ENCODE results near the gene PPM1M.

The PPM1M gene, protein sequence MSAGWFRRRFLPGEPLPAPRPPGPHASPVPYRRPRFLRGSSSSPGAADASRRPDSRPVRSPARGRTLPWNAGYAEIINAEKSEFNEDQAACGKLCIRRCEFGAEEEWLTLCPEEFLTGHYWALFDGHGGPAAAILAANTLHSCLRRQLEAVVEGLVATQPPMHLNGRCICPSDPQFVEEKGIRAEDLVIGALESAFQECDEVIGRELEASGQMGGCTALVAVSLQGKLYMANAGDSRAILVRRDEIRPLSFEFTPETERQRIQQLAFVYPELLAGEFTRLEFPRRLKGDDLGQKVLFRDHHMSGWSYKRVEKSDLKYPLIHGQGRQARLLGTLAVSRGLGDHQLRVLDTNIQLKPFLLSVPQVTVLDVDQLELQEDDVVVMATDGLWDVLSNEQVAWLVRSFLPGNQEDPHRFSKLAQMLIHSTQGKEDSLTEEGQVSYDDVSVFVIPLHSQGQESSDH

DNA sequence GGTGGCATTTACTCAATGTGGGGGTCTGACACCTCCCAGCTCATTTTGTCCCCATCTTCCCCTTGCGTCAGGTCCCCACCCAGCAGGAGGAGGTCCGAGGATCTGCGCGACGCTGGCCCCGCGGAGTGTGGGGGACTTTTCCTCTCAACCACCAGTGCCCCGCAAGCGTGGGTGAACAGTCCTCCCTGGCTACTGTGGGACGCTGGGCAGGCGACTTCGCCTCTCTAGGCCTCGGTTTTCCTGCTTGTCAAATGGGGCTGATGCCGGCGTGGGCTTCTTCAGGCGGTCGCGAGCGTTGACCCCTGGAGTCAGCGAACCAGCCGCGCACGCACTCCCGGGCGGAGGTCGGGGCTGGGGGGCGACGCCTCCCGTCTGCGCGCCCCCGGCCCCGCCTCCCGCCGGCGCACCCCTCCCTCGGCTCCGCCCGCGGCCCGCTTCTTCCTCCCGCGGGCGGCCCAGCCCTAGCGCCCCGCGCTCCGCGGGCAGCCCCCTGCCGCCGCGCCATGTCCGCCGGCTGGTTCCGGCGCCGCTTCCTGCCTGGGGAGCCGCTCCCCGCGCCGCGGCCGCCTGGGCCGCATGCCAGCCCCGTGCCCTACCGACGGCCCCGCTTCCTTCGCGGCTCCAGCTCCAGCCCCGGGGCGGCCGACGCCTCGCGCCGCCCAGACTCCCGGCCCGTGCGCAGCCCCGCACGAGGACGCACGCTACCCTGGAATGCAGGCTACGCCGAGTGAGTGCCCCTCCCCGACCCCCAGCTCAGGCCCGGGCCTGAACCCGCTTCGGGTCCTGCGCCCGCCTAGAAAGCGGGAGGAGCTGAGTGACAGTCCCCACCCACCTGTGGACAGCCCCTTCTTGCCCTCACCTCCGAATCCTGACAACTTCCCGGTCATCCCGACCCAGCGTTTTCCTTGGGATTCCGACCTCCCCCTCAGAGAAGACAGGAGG lies at the start of gene PPM1M:
Gene PPM1M (plus strand): TSS at position 438 of the 942 bp plus-strand sequence. CDS start 66 bp downstream, at position 504.
- peak; percentile 79 for DNase-seq

DNA sequence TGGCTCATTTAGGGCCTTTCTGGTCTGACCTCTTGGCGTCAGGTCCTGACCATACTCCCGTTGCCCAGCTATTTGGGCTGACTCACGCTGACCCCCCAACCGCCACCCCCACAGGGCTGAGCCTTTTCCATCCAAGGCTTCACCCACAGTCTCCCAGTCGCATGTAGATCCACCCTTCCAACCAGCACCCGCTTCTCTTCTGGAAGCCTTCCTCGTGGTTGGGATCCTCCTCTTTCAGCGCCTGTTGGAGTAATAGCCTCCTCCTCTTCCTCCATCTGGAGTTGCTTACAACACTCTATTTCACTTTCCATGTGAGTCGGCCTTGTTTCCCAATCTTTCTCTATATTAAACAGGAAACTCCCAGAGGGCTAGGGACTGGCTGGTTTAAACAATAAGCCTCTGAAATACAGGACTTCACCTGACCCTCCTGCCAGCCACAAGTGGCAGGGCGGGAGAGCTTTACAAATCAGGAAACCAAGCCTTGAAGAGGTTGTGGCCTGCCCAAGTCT lies 49.7 kb upstream of the PPM1M start:
- no peak for DNase-seq

DNA sequence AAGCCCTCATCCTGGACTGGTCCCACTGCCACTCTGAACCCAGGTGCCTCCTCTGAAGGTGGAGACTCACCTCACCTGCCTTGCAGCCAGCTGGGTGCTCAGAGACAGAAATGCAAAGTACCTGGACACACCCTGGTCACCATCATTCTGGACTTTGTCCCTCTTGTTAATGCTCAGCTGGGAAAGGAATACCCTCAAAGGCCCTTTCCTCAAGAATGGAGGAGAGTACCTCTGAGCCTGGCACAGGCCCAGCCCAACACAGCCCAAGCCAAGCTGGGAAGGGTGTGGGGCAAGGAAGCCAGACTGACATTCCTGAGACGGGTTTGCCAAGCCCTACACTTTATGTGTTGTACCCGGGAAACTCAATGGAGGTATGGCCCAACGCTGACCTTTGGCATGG lies 48.6 kb upstream of the PPM1M start:
- DNase-seq: no peak

DNA sequence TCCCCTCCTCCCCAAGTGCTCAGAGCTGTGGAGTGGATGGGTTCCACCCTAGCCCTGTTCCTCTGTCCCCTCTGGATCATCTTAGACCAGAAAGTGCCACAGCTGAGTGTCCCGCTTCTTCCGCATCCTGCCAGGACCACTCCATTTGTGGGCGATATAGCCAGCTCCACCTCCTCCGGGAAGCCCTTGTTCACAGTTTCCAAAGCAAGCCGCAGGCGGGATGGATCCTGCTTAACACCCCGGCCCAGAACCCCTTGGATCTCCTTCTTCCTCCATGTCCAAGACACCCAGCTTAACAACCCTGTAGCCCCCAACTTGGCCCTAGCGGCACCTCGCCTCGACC lies 48.1 kb upstream of the PPM1M start:
- DNase-seq: no peak

DNA sequence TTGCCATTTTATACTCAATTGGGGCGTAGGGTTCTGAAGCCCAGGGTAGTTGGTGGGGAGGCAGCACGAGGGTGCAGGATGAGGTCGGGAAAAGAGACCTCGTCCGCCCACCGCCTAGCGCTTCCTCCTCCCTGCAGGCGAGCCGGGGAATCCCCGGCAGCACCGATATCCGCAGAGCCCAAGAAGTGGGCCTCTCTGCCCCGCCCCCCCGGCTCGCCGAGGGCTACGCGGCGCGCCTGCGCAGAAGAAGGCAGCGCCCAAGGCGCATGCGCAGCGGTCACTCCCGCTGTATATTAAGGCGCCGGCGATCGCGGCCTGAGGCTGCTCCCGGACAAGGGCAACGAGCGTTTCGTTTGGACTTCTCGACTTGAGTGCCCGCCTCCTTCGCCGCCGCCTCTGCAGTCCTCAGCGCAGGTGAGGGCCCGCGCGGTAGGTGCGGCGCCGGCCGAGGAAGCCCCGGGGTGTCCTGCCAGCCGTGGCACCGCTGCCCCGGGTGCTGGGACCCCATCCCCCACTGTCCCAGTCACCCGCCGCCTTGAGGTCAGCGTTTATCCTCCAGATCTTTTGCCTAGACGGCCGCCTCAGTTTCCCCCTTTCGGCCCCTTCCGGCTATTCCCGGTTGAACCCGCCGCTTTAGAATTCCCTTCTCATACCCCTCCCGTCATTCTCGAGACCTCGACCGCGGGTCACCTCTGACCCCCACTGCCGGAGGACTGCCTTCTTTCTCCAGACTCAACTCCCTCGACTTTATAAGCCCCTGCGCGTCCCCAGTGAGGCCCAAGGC lies 47.5 kb upstream of the PPM1M start, which contains the start of gene ALAS1:
Gene ALAS1 (plus strand): TSS at position 319 of the 784 bp plus-strand sequence. CDS start 1,082 bp downstream, outside the sequence.
- DNase-seq: peak; percentile 96

DNA sequence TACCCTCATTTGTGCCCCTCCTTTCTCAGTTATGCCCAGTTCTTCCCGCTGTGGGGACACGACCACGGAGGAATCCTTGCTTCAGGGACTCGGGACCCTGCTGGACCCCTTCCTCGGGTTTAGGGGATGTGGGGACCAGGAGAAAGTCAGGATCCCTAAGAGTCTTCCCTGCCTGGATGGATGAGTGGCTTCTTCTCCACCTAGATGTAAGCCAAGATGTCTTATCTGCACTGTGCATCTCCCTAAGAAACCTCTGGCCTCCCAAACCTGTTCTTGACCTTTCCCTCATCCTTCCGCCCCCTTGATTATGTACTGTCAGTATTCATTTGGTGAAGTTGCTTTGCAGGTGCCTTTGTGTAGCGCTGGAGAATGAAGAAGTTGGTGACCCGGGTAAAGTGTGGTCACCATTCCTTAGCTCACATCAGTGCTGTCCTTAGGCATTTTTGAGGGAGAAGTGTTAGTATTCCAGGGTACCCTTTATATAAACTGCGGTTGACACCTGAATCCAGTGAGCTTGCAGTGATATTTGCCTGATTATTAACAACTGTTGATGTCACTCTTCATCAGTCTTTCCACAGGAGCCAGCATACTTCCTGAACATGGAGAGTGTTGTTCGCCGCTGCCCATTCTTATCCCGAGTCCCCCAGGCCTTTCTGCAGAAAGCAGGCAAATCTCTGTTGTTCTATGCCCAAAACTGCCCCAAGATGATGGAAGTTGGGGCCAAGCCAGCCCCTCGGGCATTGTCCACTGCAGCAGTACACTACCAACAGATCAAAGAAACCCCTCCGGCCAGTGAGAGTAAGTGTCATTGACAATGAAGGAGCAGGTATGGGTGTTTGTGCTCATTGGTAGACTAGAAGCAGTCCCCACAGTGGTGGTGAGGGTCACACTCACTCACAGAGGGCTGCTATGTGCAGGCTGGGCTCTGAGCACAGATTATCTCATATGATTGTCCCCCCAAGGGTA lies 46.6 kb upstream of the PPM1M start:
- DNase-seq: no peak

DNA sequence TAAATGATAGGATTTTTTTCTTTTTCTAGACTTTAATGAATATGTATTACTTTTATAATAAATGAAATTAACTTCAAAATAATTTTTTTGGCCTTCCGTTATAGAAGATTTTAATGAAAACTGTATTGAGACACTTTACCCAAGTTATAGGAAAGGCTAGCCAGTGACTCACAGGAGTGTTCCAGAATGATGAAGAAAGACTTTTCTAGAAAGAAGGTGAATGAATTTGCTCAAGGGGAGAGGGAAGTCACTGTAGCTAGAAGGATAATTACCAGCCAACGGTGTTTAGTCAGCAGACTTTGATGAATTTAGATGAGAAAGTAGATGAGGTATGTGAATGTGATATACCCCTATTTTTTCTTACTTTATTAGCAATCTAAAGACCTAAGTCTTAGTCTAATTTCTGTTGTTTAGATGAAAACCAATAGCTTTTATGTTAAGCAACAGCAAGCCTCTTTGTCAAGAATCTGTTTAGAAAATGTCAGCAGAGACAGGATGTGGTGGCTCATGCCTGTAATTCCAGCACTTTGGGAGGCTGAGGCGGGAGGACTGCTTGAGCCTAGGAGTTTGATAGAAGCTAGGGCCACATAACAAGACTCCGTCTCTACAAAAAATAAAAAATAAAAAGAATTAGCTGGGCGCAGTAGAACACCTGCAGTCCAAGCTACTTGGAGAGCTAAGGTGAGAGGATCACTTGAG lies 44.4 kb upstream of the PPM1M start:
- no peak for DNase-seq

DNA sequence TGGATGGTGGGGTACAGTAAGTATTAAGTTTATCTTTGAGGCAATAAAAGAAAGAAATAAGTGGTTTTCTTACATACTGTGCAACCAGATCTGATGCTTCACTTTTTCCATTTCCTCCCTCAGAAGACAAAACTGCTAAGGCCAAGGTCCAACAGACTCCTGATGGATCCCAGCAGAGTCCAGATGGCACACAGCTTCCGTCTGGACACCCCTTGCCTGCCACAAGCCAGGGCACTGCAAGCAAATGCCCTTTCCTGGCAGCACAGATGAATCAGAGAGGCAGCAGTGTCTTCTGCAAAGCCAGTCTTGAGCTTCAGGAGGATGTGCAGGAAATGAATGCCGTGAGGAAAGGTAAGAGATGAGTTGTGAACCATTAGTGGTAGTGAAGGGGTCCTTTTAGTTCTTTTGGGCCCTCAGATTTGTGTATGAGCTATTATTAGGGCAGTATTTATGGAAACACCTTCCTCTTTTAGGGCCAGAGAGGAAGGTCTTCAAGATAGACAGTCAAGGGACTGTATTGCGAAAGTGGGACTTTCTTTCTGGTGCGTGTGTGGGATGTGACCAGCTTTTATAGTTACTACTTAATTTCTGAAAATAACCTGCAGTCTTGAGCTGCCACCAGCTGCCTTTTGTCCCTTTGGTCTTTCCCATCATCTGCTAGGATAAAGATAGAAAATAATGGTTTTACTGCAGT lies 43.0 kb upstream of the PPM1M start:
- DNase-seq: no peak

DNA sequence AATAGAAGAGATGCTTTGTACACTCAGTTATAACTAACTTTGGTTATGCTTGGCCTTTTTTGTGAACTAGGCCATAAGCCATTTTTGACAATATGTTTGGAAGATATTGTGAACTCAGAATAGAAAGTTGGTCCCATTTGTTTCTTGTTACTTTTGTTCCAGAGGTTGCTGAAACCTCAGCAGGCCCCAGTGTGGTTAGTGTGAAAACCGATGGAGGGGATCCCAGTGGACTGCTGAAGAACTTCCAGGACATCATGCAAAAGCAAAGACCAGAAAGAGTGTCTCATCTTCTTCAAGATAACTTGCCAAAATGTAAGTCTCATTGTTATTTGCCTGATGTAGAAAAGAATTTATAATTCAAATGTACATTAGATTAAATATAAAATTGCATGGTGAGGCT lies 41.9 kb upstream of the PPM1M start:
- DNase-seq: no peak

DNA sequence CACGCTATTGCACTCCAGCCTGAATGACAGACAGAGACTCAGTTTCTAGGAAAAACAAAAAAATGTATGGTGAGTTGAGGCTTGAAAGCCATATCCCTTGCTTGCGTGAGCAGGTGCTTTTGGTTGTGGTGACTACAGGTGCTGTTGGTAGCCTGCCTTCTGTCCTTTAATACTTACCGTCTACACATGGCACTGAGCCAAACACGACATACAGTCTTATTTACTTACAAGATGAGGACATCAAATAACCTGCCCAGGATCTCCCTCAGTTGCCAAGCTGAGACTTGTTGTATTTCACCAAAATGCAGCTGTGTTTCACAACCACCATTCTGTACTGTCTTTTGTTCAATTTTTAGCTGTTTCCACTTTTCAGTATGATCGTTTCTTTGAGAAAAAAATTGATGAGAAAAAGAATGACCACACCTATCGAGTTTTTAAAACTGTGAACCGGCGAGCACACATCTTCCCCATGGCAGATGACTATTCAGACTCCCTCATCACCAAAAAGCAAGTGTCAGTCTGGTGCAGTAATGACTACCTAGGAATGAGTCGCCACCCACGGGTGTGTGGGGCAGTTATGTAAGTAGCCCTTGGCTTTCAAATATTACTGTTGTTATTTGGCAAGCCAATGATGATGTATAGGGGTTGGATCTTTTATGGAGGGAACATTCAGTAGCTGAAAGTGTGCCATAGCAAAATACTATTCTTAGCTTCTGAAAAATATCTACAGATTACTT lies 41.1 kb upstream of the PPM1M start:
- no peak for DNase-seq

DNA sequence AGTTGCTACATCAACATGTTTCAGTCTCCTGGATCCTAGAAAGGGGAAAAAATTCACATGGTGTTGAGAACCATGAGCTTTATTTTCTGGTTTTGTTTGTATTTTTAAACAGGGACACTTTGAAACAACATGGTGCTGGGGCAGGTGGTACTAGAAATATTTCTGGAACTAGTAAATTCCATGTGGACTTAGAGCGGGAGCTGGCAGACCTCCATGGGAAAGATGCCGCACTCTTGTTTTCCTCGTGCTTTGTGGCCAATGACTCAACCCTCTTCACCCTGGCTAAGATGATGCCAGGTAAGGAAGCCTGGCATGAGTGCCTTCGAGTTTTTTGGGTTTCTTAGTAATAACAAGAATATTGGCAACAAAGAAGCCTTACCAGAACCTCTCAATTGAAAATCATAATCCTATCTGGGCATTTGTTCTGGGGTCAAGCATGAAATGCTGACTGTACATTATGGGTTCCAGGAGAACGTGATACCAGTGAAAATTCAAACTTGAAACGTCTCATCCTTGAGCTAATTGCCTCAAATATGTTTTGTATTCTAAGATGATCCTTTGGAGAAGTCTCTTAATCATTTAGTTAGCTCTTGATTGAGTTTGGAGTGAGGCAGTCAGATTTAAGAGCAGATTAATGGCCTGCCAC lies 39.7 kb upstream of the PPM1M start:
- DNase-seq: no peak

DNA sequence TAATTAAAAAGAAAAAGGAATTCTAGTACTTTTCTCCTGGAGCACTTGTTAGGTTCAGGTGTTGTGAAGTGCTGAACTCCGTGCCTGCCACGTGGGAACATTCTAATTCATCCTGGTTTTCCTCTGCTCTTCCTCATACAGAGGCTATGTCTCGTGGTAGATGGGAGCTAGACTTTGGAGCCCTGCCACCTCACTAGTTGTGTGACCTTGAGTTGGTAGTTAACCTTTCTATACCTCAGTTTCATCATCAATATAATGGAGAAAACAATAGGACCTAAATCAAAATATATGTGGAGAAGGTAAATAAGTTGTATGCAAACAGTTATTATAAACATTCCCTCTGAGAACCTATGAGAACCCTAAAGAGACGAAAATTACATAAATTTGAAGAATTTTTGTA lies 37.0 kb upstream of the PPM1M start:
- no peak for DNase-seq

DNA sequence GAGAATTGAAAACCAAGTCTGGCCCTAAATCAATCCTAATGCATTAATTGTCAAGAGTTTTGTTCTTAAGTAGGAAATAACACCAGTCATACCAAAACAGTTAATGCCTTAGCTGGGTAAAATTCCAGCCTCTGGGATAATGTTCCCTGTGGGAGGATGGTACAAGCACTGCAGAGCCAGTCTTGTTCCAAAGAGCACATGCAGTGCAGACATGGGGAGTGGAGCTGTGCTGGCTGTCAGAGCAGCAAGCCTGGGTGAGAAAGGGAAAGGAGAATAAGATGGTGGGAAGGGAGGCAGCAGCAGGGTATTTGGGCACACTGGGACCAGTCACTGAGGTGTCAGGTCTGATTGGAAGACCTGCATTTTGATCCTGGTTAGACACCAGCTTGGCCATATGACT lies 35.5 kb upstream of the PPM1M start:
- no peak for DNase-seq

DNA sequence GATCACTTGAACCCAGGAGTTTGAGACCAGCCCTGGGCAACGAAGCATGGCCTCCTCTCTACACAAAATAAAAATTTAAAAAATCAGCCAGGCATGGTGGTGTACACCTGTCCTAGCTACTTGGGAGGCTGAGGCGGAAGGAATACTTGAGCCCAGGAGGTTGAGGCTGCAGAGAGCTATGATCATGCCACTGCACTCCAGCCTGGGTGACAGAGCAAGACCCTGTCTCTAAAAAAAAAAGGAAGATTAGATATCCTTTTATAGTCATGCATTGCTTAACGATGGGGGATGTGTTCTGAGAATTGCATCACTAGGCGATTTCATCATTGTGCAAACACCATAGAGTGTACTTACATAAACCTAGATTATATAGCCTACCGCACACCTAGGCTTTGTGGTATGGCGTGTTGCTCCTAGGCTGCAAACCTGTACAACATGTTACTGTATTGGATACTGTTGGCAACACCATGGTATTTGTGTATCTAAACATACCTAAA lies 35.0 kb upstream of the PPM1M start:
- DNase-seq: no peak

DNA sequence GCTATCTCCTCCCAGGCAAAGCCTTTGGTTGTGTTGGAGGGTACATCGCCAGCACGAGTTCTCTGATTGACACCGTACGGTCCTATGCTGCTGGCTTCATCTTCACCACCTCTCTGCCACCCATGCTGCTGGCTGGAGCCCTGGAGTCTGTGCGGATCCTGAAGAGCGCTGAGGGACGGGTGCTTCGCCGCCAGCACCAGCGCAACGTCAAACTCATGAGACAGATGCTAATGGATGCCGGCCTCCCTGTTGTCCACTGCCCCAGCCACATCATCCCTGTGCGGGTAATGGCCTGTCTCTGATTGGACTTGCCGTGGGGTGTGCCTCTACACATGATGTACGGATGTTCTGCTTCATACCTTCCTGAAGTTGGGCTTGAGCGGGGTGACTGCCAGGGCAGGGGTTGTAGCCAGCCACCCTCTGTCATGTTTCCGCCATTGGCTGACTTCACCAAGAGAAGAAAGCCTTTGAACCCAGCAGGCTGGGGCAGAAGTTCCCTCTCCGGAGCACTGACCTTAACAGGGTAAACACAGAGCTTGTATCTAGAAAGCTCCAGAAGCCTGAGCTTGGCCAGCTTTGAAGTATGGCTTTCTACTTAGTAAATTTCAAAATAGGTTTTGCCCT lies 34.2 kb upstream of the PPM1M start:
- no peak for DNase-seq

DNA sequence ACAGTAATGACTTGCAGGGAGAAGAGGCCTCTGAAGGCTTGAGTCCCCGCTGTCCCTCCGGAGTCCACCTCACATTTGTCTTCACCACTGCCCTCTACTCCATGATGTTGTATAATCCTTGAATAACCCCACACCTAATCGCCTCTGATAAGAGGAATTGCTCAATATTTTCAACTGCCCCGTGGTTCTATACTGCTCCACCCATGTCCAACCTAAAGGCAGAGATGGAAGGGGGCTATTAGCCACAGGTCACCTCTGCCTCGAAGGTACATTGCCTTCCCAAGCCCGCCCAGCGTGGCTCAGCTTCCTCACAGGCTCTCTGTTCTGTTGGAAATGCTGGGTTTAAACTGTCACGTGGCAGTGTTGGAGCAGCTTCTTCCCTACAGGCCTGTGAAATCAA lies 32.6 kb upstream of the PPM1M start:
- DNase-seq: no peak

DNA sequence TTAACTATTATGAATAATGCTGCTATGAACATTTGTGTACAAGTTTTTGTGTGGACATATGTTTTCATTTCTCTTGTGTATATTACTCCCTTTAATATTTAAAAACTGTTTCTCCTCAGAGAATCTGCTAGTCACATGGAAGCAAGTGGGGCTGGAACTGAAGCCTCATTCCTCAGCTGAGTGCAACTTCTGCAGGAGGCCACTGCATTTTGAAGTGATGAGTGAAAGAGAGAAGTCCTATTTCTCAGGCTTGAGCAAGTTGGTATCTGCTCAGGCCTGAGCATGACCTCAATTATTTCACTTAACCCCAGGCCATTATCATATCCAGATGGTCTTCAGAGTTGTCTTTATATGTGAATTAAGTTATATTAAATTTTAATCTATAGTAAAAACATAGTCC lies 31.7 kb upstream of the PPM1M start:
- no peak for DNase-seq

DNA sequence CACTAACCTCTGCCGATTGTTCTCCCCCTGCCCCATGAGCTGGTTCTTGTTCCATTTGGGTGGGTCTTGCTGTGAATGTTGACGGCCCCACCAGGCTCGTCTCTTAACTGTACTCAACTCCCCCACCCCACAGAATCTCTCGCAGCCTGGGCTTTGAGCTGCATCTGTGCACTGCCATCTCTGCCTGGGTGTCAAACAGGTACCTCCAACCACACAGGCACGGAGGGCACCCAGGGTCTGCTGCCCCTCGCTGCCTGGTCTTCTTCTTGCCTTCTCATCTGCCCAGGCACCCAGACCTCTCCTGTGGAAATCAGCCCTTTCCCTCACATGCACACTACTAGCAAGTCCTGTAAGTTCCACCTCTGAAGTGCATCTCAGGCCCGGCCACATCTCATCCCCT lies 30.2 kb upstream of the PPM1M start:
- DNase-seq: no peak
